NB4 (cell line): ENCODE data around the gene DNHD1.

Experiments used
- CTCF ChIP-seq: IDR thresholded peaks from one replicate; pipeline ENCODE4 v1.5.1; 2012; ENCODE audit warnings: low read depth, low read length
- MAX ChIP-seq: IDR thresholded peaks from 2 replicates; pipeline ENCODE4 v1.6.1; 2011; ENCODE audit warnings: low read depth, low read length
- POLR2A ChIP-seq: IDR thresholded peaks from 2 replicates; pipeline ENCODE4 v1.6.1; 2011; ENCODE audit warnings: mild to moderate bottlenecking; ENCODE audit not compliant: insufficient read length; ENCODE audit errors: extremely low read depth

GRCh38 chr11:6607190-6607795, 110.2 kb downstream of the DNHD1 start:
- TF ChIP-seq CTCF (no peak), MAX (no peak), POLR2A (no peak)
